DMS79 treated with DMSO at 0.1 percent for 48 hours (cell line): Measurements from ENCODE around the gene SFT2D2.

Experiments
- DNase-seq: peaks from one replicate; lab custom pipeline; 2025; lab: John Stamatoyannopoulos, UW

SFT2D2 gene

DNA sequence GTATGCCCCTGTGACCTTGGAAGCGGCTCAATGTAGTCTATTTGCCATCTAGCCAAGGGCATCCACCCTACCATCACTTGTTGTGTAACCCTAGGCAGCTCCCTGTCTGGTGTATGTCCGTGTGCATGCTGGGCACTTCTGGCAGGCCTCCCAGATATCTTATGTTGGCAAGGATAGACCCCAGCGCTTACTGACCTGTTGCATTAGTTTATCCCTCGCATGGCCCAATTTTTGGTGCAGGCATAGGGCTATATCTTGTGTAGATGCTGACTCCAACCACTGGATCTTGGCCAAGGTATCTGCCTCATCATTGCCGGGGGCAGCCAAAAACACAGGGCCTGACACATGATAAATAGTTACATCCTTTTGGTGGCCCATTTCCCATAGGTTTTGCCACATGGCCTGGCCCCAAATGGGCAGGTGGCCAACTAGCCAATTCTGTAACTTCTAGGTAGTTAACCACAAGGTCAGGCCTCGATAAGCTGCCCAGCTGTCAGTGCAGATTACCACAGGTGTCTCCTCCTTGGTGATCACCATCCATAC lies 40.9 kb downstream of the SFT2D2 start:
- DNase-seq = no peak

DNA sequence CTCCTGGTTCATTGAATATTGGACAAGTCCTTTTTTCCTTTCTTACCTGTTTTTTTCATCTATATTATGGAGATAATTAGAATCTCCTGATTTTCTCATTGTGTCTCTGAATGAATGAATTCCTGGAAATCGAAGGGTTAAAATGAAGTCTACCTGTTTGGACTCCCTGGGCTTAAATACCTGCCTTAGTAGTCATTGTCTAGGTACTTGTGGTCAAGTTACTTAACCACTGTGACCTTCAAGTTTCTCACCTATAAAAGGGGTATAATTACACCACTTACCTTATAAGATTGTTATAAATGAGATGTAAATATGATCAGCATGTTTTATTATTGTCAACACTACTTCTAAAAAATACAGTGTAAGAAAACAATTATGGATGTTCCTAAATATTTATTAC lies 45.8 kb downstream of the SFT2D2 start:
- DNase-seq = peak; percentile 12

DNA sequence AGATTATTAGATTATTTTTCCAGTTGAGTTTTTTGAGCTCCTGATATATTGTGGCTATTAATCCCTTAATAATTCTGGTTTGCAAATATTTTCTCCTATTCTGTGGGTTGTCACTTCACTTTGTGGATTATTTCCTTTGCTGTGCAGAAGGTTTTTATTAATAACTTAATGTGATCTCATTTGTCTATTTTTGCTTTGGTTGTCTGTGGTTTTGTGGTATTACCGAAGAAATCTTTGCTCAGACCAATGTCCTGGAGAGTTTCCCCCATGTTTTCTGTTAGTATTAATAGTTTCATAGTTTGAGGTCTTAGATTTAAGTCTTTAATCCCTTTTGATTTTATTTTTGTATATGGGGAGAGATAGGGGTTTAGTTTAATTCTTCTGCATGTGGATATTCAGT lies 47.8 kb downstream of the SFT2D2 start:
- DNase-seq = no peak

DNA sequence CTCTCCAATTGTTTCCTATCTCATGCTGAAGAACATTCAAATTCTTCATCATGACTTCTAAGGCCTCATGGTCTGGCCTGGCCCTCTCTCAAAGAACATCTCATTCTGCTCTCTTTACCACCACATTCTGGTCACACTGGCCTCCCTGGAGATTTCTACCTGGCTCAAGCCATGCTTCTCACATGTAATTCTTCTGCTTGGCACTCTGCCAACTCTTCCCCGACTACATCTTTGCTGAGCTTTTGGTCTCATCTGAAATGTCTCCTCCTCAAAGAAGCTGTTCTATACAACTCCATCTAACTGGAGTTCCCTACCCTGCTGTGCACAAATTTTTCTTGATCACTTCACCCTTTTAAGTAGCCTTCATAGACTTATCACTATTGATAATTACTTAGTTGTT lies 53.4 kb downstream of the SFT2D2 start:
- peak; percentile 19 for DNase-seq

- peak; percentile 1 for DNase-seq
Observed at GRCh38 chr1:168280296-168280927, 54.6 kb downstream of the SFT2D2 start, which contains the start of gene TBX19. Gene TBX19 (plus strand): TSS chr1:168280877. CDS start chr1:168281091, 214 bp downstream.

- no peak for DNase-seq
Observed at GRCh38 chr1:168281603-168282325, 56.0 kb downstream of the SFT2D2 start.

GRCh38 chr1:168285521-168285790 lies 59.7 kb downstream of the SFT2D2 start:
- peak; percentile 21 for DNase-seq

DNA sequence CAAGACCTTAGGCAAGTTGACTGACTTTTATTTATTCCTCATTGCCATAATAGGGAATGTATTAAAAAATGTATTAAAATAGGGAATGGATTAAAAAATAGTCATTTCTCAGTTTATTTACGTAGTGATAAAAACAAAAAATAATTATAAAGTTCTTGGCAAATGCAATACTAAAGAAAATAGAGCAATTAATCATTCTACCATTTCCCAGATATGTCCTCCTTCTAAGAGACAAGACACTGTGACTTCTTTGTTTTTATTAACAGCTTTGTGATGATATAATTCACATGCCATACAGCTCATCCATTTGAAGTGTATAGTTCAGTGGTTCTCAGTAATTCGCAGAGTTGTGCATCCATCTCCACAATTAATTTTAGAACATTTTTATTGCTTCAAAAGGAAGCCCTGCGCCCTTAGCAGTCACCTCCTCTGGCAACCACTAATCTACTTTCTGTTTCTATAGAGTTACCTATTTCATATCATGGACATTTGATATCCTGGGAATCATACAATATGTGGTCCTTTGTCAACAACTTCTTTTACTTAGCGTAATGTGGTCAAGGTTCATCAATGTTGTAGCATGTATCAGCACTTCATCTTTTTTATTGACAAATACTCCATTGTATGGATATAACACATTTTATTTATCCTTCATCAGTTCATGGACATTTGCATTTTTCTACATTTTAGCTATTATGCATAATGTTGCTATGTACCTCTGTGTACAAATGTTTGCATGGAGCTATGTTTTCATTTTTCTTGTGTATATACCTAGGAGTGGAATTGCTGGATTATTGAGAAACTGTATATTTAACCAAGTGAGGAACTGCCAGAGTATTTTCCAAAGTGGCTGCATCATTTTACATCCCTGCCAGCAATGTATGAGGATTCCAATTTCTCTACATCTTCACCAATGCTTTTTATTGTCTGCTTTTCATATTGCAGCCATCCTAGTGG lies 60.4 kb downstream of the SFT2D2 start:
- peak; percentile 21 for DNase-seq

- peak; percentile 45 for DNase-seq
Observed at GRCh38 chr1:168287237-168287664, 61.4 kb downstream of the SFT2D2 start.

DNA sequence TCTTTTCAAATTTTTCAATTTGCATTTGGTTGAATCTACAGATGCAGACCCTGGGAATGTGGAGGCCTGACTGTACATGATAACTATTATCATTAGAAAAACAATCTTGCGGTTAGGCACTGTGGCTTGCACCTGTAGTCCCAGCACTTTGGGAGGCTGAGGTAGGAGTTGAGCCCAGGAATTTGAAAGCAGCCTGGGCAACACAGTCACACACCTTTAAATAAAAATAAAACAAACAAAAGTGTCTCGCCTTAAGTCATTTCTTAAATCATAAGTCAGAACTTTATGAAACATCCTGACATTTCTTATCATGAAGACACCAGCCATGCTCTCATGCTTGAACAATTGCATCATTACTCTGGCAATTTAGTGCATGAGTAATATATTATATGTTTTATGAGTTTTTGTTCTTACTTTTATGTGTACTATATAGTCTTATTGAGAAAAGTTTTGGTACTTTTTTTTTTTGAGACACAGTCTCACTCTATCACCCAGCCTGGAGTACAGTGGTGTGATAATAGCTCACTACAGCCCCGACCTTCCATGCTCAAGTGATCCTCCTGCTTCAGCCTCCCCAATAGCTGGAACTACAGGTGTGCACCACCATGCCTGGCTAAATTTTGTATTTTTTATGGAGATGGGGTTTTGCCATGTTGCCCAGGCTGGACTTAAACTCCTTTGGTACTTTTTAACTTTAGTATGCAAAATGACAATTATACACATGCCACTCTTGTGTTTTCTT lies 62.7 kb downstream of the SFT2D2 start:
- no peak for DNase-seq

DNA sequence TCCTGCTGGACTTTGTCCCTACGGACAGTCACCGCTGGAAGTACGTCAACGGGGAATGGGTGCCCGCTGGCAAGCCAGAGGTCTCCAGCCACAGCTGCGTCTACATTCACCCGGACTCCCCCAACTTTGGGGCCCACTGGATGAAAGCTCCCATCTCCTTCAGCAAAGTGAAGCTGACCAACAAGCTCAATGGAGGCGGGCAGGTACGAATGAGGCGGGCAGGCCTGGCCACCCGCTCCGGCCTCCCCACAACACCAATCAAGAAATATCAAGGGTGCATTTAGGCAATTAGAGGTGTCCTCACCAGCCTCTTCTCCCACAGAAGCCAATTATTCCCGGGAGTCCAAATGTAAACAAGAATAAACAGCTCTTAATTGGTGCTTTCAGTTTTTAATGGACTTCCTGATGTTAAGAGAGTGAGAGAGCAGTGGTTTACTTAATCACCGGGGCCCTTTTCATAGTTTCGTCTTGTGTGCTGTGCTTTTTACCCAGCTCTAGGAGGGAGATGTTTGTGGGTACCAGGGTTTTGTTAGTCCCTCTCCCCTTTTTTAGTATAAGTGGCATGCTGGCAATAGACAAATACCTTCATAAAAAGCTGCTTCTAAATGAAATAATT lies 65.5 kb downstream of the SFT2D2 start:
- peak; percentile 59 for DNase-seq

DNA sequence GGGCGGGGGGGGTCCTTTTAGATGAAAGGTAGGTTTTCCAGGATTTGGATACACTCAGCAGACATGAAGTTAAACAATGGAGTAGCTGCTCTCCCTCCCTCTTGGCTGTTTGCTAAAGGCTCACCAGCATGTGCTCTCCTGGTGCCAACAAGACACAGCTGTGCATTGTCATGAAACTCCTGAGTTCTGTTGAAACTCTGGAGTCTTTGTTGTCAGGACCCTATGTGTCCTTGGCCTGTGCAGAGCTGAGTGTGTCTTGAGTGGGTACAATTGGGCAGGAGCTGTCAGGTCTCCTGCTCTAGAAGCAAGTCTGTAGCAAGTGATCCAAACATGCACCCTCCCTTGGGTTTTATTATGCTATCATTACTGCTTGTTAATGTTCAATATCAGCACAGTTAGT lies 67.6 kb downstream of the SFT2D2 start:
- DNase-seq = no peak

DNA sequence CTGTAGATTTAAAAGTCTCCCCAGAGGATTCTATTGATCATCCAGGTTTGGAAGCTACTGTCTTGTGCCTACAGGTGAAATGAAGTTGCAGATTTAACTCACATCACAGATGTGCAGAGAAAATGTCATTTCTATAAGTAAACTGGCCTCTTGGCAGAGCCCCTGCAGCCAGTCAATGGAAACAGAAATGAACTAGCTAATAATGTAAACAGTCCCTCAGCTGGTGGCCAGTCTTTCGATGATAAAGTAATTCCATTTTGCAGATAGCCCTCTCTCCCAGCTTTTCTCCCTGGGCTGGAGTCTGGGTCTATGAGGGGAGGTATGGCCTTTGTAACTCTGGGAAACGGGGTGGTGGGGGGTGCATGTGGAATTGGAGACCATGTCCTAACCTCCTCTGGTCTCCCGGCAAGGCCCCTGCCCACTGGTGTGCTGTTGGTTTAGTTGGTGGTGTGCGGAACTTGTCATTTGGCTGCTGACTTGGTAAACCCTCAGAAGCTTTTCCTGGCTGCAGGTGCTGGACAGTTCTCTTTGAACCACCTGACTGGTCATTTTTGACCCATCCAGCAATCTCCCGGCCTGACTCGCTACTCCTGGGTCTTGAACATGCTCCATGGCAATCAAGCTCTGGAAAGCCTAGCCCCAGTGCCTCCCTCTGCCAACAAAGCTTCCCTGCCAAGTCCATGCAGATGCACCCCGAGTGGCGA lies 69.8 kb downstream of the SFT2D2 start:
- DNase-seq = no peak

DNA sequence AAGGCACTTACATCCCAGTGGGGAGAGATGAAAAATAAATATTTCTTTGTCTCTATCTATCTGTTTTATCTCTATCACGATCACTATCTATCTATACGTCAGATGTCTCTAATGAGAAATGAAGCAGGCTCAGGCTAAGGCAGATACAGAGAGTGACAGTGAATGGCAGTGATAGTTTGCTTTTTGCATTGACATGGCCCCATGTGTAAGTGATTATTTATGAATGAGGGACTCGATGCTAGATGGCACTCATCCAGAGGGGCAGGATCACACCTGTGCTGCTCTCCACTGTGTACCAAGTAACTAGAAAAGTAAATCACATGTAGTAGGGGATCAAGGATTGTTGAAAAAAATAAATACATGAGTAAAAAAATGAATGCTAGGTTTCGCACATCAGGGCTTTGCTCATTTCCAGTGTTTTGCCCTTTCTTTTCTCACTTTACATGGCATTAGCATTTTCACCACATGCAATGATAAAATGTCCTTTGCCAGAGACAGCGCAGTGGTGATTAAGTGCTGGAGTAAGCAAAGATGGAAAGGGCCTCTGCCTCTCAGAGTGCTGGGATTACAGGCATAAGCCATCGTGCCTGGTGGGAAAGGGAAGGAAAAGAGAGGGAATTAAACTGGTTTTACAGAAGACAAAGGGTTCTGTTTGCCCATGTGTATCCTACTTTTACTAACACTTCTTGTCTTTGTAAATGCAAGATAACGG lies 71.4 kb downstream of the SFT2D2 start:
- peak; percentile 19 for DNase-seq

GRCh38 chr1:168298446-168298845 lies 72.6 kb downstream of the SFT2D2 start:
- DNase-seq = no peak

DNA sequence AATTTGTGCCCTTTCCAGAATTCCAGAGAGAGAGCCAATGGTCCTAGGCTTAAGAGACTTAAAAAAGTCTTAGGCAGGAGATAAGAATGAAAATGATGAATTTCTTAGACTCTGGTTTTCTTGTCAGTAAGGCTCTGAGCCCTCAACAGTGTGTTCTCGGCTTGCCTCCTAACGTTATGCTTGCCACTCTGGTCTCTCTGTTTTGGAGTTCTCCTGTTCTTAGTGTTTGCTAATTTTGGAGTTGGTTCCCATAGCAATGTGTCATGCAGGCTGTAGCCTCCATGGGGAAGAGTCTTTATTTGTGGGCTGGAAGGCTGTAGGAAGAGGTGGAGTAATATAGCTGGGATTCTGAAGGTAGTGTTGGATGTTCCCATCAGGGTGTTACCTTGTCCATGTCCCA lies 74.8 kb downstream of the SFT2D2 start:
- no peak for DNase-seq

GRCh38 chr1:168301664-168302320 lies 76.0 kb downstream of the SFT2D2 start:
- DNase-seq = no peak
